Panc1 (cell line): ENCODE data around the gene CAMKK2. TPM values are rescaled to one million over a fixed set of nuclear protein-coding genes. Genes with fewer than 3 reads are reported as not detected.

Experiments used
- ATAC-seq: fragments of 200-7000 bp; cut with Tn5 transposase; 2 replicates; pipeline ENCODE4 v1.9.1; 2020; ENCODE audit warnings: mild to moderate bottlenecking, moderate library complexity
- BruUV-seq: library from RNA; stranded (reverse); fragments of 400-500 nt; replicated peaks from 2 replicates; lab custom pipeline; 2021; lab: Mats Ljungman, UMichigan
- CTCF ChIA-PET: fragments of 300-600 bp; sonication (Branson Sonifier 250); formaldehyde crosslinking; loops from one replicate; lab custom pipeline; 2022; ENCODE audit warnings: antibody characterized with exemption; lab: Charles Lee
- POLR2A ChIA-PET: fragments of 300-600 bp; sonication (Branson Sonifier 250); formaldehyde crosslinking; loops from one replicate; lab custom pipeline; 2022; ENCODE audit warnings: antibody characterized with exemption; lab: Charles Lee
- DNase-seq: peaks from one replicate; pipeline ENCODE4 v3.0.0-alpha.2; 2010; ENCODE audit warnings: low read depth, low spot score
- H3K27ac ChIP-seq: 2 replicates; pipeline ENCODE4 v1.5.1; 2011; ENCODE audit warnings: mild to moderate bottlenecking, low read length, inconsistent platforms
- H3K27me3 ChIP-seq: fragments of 200-500 bp; sonication (Bioruptor generic); 2 replicates; pipeline ENCODE4 v1.6.0; 2014; ENCODE audit warnings: low read length, inconsistent platforms; ENCODE audit not compliant: control insufficient read depth, insufficient read depth
- H3K36me3 ChIP-seq: fragments of 200-500 bp; sonication (Bioruptor generic); 2 replicates; pipeline ENCODE4 v1.5.1; 2014; ENCODE audit warnings: inconsistent platforms, mild to moderate bottlenecking, low read length, moderate library complexity; ENCODE audit not compliant: control insufficient read depth, insufficient read depth
- H3K4me1 ChIP-seq: 2 replicates; pipeline ENCODE4 v1.5.1; 2011; ENCODE audit warnings: inconsistent platforms, mild to moderate bottlenecking, low read length, moderate library complexity; ENCODE audit not compliant: control insufficient read depth, insufficient read depth
- H3K4me3 ChIP-seq, 2 experiments: 2 replicates each; pipeline ENCODE4 v1.5.1; 2011 to 2012; ENCODE audit warnings: low read depth in 2 of 2, low read length in 2 of 2, mild to moderate bottlenecking in 2 of 2, inconsistent platforms in 1 of 2, moderate library complexity in 1 of 2
- H3K9me3 ChIP-seq: fragments of 200-500 bp; sonication (Bioruptor generic); 2 replicates; pipeline ENCODE4 v1.5.1; 2014; ENCODE audit warnings: low read depth, mild to moderate bottlenecking, inconsistent platforms, low read length, moderate library complexity; ENCODE audit not compliant: control insufficient read depth, insufficient read depth
- CTCF ChIP-seq: fragments of 450-650 bp; IDR thresholded peaks from 2 replicates; pipeline ENCODE4 v1.5.1; 2017; ENCODE audit warnings: mild to moderate bottlenecking
- POLR2AphosphoS5 ChIP-seq: IDR thresholded peaks from 2 replicates; pipeline ENCODE4 v1.6.1; 2012; ENCODE audit warnings: mild to moderate bottlenecking, low read depth, low read length, moderate library complexity
- REST ChIP-seq, 2 experiments: IDR thresholded peaks; 2 replicates each; pipeline ENCODE4 v1.6.1; 2011 to 2012; ENCODE audit warnings: low read depth in 2 of 2, control low read depth in 1 of 2, low read length in 1 of 2, mild to moderate bottlenecking in 1 of 2, moderate library complexity in 1 of 2; ENCODE audit not compliant: insufficient read depth in 1 of 2
- SIN3A ChIP-seq: IDR thresholded peaks from 2 replicates; pipeline ENCODE4 v1.6.1; 2012; ENCODE audit warnings: low read depth, mild to moderate bottlenecking, low read length, moderate library complexity, borderline replicate concordance; ENCODE audit not compliant: insufficient read depth
- TCF7L2 ChIP-seq: IDR thresholded peaks from 2 replicates; pipeline ENCODE4 v1.6.1; 2011; ENCODE audit warnings: mild to moderate bottlenecking, low read depth, low read length, inconsistent platforms
- in situ Hi-C: cut with HindIII; loops from 2 replicates; pipeline ENCODE4 v1.10.0; 2016; ENCODE audit warnings: low sequenced_read_pairs, low pct_unique_long_range_greater_than_20kb
- intact Hi-C: fragments of 100-400 bp; cut with micrococcal nuclease; formaldehyde crosslinking; loops from one replicate; pipeline ENCODE4 v1.10.0; 2022; ENCODE audit not compliant: unreplicated experiment
- total RNA-seq: library from RNA; stranded (reverse); gene quantifications from one replicate; pipeline ENCODE4 v1.2.1, GENCODE V29; 2021; ENCODE audit not compliant: unreplicated experiment

Gene CAMKK2
- total RNA-seq, 1 experiment from 2014 or later: 37.8 TPM

- Histone ChIP-seq H3K27me3 (no peaks in the 10 kb centered on the region), H3K9me3 (no peaks in the 10 kb centered on the region), H3K36me3 (peaks cover 22% of the 10 kb centered on the region), H3K4me3 (no peak overlapping the region), H3K27ac (no peak overlapping the region), H3K4me1 (no peaks in the 10 kb centered on the region)
- intact Hi-C loops: loop anchor here (5.0 kb wide), 1 partner anchor 108 kb away; no protein-coding TSS in a partner anchor
- no peak for DNase-seq
- TF ChIP-seq CTCF: peak; percentile 85
- no peak for TF ChIP-seq SIN3A
- peak; percentile 95 for ATAC-seq
- CTCF ChIA-PET: interaction anchor here (0.5 to 2.1 kb wide), 4 partner anchors 62 to 275 kb away, joined by 5 to 11 read pairs (median 8); no protein-coding TSS in a partner anchor
- POLR2A ChIA-PET: interaction anchor here (0.6 kb wide), 1 partner anchor 387 kb away, joined by 4 read pairs; no protein-coding TSS in a partner anchor
- in situ Hi-C loops: no loop called here
- BruUV-seq: no TSS peak
Observed at GRCh38 chr12:121334513-121335343, 38.2 kb upstream of the CAMKK2 start.

GRCh38 chr12:121333747-121334146, 37.2 kb upstream of the CAMKK2 start:
- Histone ChIP-seq H3K9me3 (no peaks in the 10 kb centered on the region), H3K36me3 (peaks cover 22% of the 10 kb centered on the region), H3K27ac (no peak overlapping the region), H3K4me1 (no peaks in the 10 kb centered on the region), H3K4me3 (no peak overlapping the region), H3K27me3 (no peaks in the 10 kb centered on the region)
- DNase-seq (no peak), ATAC-seq (no peak)
- TF ChIP-seq TCF7L2: no peak
- no peak for TF ChIP-seq POLR2AphosphoS5
- TF ChIP-seq REST (IDR thresholded peaks at IDR 0.05; ENCODE audit: insufficient read depth in 1 of 2, low read depth in 2 of 2, low read length in 1 of 2): no peak
- no peak for TF ChIP-seq SIN3A
- no peak for TF ChIP-seq CTCF
- in situ Hi-C loops: no loop called here
- CTCF ChIA-PET: interaction anchor here (2.1 kb wide), 1 partner anchor 110 kb away, joined by 11 read pairs; no protein-coding TSS in a partner anchor
- intact Hi-C loops: loop anchor here (5.0 kb wide), 1 partner anchor 109 kb away; no protein-coding TSS in a partner anchor
- POLR2A ChIA-PET: no interaction called here
- no TSS peak for BruUV-seq
